SKM-1 treated with dmso at 0.1 percent for 144 hours (cell line): ENCODE data around the gene TDRD7.
"Not testable (repeated sequence)": the region's sequence is repeated elsewhere in the genome, so short reads cannot be mapped to it uniquely, and the experiment has no call there.

Source experiments
- DNase-seq: peaks from one replicate; lab custom pipeline; 2025; ENCODE audit not compliant: unreplicated experiment; lab: John Stamatoyannopoulos, UW

TDRD7 gene

DNA sequence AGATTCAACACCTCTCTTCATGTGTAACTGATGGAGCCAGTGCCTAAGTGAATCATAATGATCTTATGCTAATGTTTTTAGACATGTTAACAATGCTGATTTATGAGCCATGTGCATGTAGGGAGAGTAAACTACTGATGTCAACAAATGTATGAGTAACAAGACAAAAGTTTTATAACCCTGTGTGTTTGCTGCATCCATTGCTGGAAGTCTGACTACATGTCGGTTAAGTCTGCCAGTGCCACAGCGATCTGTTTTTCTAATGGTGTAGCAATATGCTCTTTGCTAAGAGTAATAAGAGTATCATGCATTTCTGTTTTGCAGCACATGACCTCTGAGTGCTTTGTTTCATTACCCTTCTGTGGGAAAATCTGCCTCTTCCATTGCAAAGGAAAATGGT lies 63.2 kb downstream of the TDRD7 start:
- no peak for DNase-seq

DNA sequence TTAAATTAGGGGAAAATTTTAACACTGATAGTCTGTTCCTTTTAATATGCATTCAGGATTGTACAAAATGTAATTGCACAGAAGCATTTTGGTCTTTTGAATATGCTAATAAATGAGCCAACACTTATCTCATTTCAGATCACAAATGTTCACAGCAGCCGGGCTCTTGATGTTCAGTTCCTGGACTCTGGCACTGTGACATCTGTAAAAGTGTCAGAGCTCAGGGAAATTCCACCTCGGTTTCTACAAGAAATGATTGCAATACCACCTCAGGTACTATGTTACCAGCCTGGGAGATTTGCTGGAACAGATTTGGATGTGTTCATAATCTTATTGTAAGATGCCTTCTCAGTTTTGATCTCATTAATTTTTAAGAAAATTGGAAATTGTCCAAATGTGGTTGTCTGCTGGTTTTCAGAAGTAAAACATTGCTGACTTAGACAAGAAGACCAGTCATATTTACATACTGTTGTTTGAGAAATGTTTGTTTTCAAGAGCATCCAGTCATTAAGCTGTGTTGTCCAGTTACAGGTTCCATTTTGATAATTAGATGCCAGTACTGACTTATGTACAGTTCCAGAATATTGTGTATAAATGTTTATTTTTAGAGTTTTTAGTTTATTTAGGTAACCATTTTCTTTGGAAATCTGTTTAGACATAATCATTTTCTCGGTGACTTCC lies 66.5 kb downstream of the TDRD7 start:
- DNase-seq = no peak

DNA sequence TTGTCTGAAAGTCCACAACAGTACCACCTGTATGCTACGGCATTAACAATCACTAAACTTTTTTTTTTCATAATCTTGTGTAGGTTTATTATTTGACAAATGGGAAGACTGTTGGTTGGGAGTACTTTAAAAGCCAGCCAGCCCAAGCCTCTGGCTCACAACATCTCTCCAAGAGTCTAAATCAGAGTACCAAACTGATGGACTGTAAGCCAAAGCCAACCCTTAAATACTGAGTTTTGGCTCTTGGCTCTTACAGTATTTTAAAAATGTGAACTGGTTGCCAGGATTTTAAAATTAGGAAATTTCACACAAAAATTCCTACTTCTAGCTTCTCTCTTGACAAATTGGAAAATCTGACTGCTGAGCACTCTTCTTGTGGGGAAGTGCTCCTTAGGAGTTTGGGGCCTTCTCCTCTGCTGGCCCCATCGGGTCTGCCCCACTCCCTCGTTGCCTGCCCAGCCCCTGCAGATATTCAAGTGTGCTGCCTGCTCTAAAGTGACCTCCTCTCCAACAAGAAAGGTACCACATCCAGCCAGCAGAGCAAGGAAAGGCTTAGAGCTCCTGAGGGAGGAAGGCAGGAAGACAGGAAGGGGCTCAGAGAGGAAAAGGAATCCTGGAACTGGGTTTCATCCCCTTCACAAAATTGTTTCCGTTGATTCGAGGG lies 67.7 kb downstream of the TDRD7 start:
- DNase-seq = no peak

DNA sequence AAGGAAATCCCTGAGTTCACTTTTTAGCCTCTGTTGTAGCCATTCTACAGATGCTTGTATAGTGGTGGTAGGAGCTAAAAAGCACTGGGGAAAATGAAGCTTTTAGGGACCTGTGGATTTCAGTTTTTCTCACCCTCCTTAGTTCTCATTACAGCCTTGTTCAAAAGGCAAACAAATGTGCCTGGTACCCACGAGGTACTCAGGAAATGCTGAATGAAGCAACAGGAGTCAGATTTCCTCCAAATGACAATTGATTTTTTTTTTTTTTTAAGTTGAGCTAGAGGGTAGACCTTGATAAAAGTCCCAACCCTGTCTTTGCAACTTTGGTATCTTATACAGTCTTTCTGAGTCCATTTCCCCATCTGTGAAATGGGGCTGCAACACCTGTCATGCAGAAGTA lies 68.3 kb downstream of the TDRD7 start:
- no peak for DNase-seq

DNA sequence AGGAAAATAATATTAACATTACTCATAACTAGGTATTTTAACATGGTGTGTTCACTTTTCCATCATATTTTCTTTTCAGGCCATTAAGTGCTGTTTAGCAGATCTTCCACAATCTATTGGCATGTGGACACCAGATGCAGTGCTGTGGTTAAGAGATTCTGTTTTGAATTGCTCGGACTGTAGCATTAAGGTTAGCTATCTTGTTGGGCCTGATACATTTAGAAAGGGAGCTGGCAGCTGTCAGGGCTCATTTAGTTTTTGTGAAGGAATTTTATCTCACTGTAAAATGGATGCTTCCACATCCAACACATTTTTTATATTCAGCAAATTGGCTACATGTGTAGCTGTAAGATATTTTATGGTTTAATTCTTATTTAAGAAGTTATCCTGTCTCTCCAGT lies 68.9 kb downstream of the TDRD7 start:
- DNase-seq = no peak

DNA sequence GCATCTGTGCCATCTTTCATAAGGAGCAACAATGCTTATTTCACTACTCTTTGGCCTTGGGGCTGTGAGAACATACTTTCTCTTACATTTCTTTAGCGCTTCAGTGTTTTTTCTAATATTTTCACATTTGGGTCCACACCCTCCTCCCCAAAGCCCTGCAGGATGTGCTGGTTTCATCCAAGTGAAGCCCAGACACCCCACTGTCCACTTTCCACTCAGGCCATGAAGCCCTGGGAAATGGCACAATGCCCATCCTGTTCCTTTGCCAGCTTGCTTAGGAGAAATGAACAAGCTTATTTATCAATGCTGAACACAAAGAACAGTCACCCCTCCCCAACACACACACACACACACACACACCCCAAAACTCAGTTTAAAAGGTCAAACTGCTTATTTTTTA lies 72.2 kb downstream of the TDRD7 start:
- no peak for DNase-seq

DNA sequence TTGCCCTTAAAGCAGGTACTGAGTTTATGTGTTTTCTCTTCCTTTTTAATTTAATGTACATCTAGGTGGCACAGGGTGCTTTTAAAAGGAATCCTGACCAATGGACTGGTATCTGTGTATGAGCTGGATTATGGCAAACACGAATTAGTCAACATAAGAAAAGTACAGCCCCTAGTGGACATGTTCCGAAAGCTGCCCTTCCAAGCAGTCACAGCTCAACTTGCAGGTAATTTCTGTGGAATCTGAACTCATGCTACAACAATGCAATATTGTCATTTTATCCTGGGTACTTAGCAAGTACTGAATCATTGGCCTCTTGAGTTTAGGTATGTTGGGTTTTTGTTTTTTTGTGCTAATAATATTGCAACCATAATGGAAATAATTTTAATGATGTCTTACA lies 75.2 kb downstream of the TDRD7 start:
- DNase-seq = no peak

DNA sequence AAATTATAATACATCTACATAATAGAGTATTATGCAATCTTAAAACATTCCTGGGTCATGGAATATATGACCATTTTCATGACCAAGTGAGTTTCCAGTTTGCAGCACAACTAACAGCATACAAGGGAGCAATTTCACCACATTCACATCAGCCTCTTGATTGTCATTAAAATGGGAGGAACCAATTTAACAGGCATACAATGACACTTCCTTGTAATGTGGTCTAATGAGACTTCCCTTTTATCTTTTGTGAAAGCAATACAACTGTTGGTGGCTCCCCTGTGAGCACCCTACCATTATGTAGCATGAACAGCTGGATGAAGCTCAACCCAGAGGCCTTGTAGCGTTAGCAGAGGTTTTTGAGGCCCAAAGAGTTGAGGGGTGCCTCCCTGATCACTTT lies 76.0 kb downstream of the TDRD7 start:
- DNase-seq = no peak

DNA sequence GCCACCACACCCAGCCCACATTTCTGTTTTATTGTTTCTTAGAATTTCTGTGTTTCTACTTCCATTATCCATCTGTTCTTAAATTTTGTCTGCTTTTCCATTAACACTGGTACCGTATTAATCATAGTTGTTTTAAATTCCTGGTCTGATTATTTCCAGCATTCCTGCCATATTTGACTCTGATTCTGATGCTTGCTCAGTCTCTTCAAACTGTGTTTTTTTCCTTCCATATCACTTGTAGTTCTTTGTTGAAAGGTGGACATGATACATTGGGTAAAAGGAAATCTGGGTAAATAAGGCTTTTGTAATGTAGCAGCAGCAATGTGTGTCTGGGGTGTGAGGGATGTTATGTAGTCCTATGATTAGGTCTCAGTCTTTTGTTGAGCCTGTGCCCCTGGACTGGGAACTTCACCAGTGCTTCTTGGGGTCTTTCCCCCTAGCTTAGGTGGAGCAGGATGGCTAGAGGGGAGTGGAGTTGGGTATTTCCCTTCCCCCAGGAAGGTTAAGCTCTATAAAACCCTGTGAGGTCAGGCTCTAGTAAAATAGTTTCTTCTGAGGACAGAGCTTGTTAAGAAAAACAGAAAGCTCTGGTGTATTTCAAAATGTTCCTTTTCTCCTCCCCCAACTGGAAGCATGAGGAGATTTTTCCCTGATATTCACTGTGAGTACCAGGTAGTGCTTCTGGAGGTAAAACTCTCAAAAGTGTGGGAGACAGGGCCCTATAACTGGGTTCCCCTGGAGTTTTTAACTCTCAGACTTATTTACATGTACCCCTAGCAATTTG lies 79.5 kb downstream of the TDRD7 start:
- no peak for DNase-seq

DNA sequence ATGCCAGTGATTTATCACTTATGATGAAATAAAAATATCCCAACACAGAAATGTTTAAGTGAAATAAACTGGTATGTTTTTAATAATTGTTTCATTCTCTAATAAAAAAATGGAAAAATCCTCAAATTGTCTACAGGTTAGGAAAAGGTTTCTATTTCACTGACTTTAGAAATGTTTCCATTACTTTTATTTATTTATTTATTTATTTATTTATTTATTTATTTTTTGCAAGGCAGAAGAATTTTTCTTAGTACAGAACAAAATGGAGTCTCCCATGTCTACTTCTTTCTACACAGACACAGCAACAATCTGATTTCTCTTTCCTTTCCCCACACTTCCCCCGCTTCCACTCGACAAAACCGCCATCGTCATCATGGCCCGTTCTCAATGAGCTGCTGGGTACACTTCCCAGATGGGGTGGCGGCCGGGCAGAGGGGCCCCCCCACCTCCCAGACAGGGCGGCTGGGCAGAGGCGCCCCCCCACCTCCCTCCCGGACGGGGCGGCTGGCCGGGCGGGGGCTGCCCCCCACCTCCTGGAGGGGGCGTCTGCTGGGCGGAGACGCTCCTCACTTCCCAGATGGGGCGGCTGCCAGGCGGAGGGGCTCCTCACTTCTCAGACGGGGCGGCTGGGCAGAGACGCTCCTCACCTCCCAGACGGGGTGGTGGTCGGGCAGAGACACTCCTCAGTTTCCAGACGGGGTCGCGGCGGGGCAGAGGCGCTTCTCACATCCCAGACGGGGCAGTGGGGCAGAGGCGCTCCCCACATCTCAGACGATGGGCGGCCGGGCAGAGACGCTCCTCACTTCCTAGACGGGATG lies 85.9 kb downstream of the TDRD7 start:
- DNase-seq = not testable (repeated sequence)

DNA sequence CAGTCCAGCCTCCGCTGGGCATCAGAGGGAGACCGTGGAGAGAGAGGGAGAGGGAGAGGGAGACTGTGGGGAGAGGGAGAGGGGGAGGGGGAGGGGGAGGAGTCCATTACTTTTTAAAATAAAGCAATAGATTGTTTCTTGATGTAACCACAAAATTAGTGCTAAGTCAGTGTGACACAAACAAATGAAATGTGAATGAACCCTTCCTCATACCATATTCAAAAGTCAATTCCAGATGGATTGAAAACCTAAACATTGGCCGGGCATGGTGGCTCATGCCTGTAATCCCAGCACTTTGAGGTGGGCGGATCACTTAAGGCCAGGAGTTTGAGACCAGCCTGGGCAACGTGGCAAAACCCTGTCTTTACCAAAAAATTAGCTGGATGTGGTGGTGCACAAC lies 87.0 kb downstream of the TDRD7 start:
- DNase-seq = not testable (repeated sequence)

DNA sequence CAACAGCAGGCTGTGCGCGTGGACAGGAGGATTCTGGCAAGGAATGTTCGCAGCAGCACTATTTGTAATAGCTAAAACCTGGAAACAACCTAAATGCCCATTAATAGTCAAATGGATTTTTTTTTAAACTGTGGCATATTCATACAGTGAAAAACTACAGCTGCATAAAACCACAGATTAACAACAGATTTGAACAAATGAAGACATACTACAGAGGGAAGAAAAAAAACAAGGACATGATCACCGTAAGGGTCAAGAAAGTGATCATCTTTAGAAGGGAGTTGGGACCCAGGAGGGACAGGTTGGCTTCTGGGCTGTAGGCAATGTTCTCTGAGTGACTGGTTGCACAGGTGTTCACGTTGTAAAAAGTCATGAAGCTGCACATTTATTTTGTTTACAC lies 88.4 kb downstream of the TDRD7 start:
- no peak for DNase-seq

DNA sequence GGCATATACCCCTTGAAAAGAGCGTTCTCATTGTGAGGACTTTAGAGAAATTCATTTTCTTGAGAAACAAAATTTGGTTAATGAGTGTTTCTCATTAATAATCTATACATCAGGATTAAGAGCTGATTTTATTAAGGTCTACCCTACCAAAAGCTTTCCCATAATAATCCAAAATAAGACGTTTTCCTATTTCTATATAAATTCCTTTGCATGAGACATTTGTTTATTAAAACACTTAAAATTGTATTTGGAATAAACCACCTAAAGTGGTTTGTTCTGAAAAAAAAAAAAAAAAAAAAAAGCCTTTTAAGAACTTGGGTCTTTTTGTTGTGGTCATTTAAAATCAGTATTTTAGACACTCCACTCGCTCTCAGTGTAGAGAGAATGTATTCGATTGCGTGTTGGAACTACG lies 88.9 kb downstream of the TDRD7 start:
- DNase-seq = no peak

DNA sequence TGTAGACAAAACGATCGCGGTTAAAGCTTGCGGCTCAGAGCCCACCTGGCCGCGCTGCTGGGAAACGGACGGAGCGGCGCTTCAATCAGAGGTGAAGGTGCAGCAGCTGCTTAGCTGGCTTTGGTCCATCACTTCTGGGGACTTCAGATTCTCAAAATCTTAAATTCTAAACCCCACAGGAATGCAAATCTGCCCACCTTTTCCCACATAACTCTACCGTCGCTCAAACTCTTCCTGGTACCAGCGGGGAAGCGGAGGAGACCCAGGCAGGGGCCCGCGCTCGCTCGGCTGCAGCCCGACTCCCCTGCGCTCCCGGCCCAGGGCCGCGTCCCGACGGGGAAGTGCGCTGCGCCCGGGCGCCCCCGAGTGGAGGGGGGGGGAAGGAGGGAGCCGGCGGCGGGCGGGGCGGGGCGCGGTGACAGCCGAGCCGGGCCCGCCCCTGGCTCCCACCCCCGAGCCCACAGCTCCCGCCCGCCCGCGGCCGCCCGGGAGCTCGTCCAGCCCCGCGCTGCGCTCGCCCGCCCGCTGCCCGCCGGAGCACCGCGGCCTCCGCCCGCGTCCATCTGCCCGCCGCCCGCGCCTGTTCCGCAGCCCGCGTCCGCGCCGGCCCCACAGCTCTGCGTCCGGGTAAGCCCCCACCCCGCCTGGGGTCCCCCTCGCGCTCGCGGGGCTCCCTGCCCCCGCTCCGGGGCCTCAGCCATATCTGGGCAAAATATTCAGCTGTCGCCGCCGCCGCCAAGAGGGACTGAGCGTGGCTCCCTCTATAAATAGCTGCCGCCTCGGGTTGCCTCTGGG lies 89.5 kb downstream of the TDRD7 start, which contains the start of gene TMOD1:
TMOD1 (plus strand) TSS at position 490 of the 795 bp plus-strand sequence. CDS start 22,523 bp downstream, outside the sequence.
- no peak for DNase-seq

DNA sequence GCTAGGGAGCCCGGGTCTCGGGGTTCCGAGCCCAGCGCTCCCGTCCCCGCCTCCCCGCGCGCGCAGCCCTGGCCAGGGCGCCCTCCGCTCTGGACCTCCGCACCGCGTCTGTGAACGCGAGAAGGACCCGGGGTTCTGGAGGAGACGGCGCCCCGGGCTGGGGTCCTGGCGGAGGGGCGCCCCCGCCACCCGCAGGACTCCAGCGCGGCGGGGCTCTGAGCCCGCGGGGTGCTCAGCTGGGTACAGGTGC lies 90.0 kb downstream of the TDRD7 start:
- DNase-seq = no peak

DNA sequence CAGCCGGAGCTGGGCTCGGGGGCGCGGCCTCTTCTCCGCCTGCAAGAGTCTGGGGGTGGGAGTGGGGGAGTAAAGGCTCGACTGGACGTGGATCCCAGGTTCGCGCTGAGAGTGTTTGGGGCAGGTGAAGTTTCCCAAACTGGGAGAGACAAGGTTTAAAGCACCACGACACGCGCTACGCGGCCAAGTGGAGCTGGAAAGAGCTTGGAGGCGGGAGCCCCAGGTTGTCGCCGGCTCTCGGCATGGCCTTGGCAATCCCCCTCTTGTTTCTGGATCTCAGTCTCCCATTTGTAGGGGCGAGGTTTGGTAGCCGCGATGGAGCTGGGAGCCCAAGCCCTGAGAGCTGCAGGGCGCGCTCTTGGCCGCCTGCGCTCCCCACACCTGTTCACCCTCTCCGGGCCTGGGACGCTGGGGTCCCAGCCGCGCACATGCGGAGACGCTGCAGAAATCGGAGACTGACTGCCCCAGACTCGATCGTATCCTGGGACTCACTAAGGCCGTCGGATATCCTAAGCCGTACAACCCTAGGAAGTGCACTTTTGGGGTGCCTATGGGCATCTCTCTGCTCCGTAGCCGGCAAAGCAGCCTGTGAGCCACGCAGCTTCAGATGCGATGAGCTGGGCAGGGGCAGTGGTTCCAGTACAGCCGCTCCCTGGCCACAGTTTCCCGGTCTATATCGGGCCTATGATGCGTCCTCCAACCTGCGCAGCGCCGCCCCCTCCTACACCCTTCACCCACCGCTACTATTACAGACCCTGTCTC lies 90.5 kb downstream of the TDRD7 start:
- DNase-seq = no peak

DNA sequence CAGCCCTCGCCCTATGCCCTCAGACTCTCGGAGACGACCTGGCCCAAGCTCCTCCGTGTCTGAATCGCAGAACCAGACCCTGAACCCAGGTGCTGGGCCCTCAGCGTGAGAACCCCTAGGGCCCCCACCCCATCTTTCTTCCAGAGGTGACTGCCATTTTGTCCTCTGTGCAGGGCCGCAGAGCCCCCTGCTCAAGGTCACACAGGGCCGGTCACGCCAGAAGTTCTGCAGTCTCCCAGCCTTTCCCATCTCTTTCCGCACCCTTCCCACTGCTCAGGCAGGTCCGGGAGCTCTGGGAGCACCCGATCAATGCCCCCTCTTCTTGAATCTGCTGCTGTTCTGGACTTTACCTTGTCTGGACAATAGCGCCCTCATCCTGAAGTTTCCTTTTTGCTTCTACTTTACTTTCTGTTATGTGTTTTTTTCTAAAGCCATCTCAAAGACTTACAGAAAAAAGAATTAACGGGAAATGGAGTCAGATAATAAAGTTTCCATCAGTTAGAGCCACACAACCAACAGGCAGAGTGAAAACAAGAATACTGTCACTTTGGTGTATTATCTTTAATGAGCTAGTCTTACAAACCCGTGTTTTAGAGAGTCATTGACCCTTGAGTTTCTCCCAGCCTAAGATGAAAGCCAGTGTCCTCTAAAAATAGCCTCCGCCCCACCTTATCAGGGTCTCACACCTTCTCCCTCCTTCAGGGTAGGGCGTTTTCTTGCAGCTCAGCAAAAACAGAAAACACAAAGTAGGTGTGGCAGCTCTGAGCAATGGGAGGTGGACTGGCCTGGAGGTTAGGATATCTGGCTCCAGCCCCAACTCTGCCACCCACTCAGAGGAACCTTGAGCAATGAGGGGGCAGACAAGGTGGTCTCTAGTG lies 91.3 kb downstream of the TDRD7 start:
- DNase-seq = no peak

DNA sequence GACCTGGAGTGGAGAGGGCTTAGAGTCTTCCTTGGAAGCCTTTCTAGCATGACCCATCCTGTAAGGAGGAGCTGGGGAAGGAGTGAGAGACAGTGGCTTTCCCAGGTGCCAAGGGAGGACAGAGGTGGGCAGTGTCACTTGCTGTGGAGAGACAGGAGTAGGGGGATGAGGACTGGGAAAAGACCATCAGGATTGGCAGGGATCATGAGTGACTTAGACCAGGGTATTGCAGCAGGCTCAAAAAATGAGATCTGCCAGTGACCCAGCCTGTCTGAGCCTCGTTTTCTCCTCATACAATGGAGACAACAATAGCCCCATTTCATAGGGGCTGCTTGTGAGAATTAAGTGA lies 91.9 kb downstream of the TDRD7 start:
- DNase-seq = no peak
